Esophagus squamous epithelium (tissue), 4 donors: Measurements from ENCODE around the gene NUP42.

Experiments used
- CTCF ChIP-seq, 6 experiments: fragments of 450-650 bp in 4 of 6; fragments of 200-600 bp in 2 of 6; sonication (generic) in 2 of 6; IDR thresholded peaks; one replicate each; pipeline ENCODE4 v1.5.1; 2016 to 2019; ENCODE audit warnings: antibody characterized with exemption in 6 of 6, mild to moderate bottlenecking in 4 of 6, moderate library complexity in 4 of 6
- POLR2A ChIP-seq, 4 donors: fragments of 450-650 bp; IDR thresholded peaks; one replicate each; pipeline ENCODE4 v1.6.1; 2017; ENCODE audit warnings: antibody characterized with exemption in 4 of 4, mild to moderate bottlenecking in 4 of 4, moderate library complexity in 3 of 4

DNA sequence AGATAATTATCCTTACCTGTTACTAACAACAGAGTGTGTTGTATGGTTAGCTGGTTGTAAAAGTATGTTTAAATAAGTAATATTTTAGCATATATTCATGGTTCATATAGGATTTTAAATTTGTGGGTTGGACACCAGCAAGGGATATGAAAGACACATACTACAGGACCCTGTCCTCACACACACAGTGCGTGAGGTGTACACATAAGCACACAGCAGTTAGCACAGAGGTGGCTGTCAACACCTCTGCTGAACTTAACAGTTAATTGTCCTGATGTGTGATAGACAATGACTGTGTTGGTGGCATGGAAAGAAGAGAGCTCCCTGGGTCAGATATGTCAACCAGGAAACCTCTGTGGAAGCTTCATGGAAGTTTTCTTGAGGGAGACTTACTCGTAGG, 23.3 kb upstream of the NUP42 start:
- TF ChIP-seq CTCF (IDR thresholded peaks at IDR 0.05) = no peak
- TF ChIP-seq POLR2A (IDR thresholded peaks at IDR 0.05) = no peak
